HG02763 (cell line): ENCODE measurements around the gene HOXD12.

Source experiments
- ATAC-seq: cut with Tn5 transposase; IDR thresholded peaks from one replicate; pipeline ENCODE4 v1.9.1; 2021; ENCODE audit warnings: mild to moderate bottlenecking, moderate library complexity; ENCODE audit not compliant: unreplicated experiment

Gene HOXD12

DNA sequence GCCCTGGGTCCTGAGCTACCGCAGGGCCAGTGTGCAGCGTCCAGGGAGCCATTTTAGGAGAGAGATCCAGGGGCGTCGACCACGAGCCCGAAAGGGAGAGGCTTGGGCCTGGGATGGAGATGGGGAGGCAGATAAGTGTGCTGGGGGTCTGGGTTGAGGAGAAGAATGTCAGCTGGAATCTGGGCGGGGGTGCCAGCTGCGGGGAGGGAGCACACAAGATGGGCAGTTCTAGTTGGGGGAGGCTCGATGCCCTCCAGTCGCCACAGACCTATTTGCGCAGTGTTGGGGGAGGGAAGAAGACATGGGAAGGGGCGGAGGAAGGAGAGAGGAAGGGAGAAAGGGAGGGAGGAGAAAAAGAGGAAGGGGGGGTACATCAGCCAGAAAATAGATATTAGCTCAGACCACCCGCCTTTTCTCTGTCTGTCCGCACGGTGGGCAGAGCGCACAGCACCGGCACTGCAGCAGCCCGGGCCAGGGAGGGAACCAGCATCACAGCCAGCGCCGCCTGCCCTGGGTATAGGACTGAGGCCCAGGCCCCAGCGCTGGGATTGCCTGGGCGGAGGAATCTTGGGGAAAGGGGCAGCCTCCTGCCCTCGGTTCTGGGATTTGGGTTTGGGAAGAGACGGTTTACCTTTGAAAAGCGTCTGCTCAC, 5.6 kb downstream of the HOXD12 start:
- ATAC-seq = no peak

GRCh38 chr2:176105730-176106580, 6.4 kb downstream of the HOXD12 start:
- ATAC-seq = no peak

DNA sequence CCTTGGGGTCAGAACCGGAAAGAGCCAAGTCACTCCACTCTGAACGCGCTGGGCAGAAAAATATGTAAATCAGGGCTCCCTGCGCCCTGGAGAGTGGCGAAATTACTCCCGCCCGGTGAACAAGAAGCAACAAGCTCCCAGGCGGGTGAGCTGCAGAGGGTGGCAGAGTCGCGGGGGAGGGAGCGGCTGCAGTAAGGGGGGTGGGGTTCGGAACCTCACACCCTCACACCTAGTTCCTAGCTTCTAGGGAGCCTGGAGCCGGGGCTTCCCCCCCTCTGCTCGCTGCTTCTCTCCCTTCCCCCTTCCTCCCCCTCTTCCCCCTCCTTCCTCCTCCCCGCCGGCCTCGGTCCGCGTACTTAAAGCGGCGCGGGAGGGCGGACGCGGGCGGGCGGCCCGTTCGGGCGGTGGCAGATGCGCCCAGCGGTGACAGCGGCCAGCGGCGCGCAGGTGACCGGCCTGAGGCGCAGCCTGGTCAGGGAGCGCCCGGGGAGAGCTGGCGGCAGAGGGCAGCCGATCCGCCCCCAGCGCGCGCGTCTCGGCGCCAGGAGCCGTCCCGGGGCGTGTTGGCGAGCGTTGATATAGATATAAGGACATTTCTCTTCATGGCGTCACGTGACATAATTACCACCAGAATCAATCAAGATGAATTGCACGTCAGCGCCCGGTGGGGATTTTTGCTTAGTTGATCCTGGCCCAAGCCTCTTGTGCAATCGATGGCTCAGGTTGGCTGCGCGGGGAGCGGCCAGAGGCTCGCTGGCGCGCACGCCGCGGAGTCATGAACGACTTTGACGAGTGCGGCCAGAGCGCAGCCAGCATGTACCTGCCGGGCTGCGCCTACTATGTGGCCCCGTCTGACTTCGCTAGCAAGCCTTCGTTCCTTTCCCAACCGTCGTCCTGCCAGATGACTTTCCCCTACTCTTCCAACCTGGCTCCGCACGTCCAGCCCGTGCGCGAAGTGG, 7.3 kb downstream of the HOXD12 start, which contains the start of gene HOXD11:
TSS of gene HOXD11 (plus strand) at position 700 of the 959 bp plus-strand sequence. CDS start at position 776, 76 bp downstream.
- ATAC-seq = no peak

DNA sequence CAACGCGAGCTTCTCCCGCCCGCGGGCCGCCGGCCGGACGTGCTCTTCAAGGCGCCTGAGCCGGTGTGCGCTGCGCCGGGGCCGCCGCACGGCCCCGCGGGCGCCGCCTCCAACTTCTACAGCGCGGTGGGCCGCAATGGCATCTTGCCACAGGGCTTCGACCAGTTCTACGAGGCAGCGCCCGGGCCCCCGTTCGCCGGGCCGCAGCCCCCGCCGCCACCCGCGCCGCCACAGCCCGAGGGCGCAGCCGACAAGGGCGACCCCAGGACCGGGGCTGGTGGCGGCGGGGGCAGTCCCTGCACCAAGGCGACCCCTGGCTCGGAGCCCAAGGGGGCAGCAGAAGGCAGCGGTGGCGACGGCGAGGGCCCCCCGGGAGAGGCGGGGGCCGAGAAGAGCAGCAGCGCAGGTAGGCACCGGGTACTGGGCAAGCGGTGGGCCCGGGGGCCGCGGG, 8.2 kb downstream of the HOXD12 start:
- ATAC-seq = no peak

DNA sequence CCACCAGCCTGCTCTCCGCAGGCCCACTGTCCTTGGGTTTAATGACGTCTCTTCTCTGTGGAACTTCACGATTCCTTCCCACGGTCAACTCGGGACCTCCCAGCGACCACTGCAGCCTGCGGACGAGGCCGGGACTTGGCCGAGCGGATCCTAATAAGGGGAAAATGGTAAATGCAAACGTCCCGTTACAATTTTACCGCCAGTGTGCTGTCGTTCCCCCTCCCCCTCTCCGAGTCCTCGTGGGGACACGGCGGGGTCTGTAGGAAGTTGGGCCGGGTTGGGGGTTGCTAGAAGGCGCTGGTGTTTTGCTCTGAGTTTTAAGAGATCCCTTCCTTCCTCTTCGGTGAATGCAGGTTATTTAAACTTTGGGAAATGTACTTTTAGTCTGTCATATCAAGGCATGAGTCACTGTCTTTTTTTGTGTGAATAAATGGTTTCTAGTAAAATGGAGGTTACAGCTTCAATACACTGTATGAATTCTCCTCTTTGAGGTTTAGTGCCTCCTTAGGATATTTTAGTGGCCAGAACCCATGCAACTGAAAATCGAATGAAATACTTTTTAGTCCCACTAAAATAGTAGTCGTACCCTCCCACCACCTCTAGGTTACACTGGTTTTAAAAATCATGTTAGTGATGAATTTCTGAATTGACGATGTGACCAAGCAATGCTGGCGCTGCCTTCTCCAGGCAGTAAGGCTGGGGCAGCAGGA, 9.8 kb downstream of the HOXD12 start:
- ATAC-seq = no peak

DNA sequence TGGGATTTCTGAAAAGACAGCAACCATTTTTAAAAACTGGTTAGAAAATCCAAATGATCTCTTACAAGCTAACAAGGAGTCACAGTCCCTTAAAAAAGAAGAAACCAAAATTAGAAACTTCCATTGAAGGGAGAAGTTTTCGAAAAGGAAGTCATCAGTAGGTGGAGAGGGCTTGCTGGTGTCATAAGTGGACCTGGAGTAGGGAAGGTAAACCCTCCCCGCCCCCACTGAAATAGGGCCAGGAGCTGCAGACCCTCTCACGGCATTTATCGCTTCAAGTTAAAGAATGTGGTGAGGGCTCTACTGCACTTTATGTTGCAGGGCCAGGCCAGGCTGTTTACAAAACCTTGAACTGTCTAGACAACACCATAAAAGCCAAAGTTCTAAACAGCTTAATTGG, 10.4 kb downstream of the HOXD12 start:
- ATAC-seq = no peak

DNA sequence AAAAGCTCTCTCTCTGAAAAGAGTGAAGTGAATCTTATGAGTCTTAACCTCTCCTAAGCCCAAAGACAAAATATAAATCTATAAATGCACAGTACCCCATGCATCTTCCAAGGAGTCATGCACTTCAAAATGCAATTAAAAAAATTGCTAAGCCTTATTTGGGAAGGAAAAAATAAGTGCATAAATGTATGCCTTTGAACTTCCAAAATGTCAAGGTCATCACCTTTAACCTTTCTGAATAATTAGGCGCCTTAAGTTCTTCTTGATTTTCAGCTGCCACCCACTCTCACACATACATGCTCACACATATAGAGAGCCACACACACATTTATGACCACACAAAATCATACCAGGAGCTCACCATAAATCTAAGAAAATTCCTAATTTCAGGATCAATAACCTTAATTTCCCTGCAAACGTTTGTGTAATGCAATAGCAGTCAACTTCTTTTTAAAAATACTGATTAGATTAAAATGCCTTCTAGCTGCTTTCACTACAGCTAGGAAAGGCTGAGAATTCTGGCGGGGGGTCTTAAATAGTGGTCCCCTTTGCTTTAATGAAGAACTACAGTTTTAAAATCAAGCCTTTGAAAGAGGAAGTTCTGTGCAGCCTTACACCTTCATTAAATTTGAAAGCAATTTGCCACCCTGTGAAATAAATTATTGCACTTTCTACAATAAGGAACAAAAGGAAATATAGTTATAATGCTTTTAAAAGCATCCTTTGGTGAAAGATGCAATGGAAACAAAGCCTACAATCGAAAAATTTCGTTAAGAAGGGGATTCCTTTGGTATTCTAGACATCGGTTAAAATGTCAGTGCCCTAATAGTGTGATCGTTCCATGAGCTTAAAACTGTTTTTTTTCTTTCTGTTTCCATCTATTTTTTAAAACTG, 11.1 kb downstream of the HOXD12 start:
- no peak for ATAC-seq

GRCh38 chr2:176111309-176111663, 11.7 kb downstream of the HOXD12 start:
- ATAC-seq = no peak

- ATAC-seq = no peak
Observed at GRCh38 chr2:176111846-176112374, 12.3 kb downstream of the HOXD12 start.

DNA sequence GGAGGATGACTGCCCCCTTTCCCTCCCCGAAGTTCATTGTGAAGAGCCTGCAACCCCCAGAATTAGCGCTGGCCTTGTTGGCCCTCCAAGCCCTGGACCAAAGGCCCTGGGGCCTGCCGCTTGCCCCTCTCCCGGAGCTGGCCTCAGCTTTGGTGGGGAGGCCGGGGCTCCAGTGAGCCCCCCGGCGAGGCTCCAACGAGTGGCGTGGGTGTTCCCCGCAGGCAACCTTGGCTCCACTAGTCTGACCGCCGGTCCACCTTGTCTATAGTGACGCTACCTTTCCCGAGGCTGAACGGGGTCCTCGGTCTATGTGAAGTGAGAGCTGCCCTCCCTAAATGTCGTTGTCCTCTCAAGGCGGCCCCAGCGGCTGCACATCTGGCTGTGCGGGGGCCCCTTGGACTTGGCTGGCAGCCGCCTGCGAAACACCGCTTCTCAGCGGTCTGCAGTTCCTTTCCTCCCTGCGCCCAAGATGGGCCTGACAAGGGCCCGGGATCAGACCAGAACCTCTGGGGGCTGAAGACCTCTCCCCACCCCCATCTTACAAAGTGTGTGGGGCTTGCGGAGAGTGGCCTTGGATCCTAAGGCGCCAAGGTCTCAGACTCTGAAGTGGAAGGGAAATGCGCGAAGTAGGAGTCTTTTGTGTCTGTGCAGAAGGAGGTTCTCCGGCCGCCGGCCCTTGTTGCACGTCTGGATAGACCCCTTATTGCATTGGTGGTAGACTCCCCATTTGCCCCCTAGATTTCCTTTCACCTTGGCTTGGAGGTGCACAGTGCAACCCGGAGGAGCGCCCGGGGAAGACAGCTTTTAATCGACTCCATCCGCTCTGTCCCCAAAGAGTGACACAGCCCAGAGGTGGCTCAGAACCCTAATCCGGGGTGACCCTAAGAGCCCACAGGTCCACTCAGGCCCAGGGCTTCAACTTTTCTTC, 13.0 kb downstream of the HOXD12 start:
- no peak for ATAC-seq

GRCh38 chr2:176114120-176114929, 14.7 kb downstream of the HOXD12 start:
- ATAC-seq = no peak

- ATAC-seq = no peak
Observed at GRCh38 chr2:176114930-176115625, 15.5 kb downstream of the HOXD12 start.

DNA sequence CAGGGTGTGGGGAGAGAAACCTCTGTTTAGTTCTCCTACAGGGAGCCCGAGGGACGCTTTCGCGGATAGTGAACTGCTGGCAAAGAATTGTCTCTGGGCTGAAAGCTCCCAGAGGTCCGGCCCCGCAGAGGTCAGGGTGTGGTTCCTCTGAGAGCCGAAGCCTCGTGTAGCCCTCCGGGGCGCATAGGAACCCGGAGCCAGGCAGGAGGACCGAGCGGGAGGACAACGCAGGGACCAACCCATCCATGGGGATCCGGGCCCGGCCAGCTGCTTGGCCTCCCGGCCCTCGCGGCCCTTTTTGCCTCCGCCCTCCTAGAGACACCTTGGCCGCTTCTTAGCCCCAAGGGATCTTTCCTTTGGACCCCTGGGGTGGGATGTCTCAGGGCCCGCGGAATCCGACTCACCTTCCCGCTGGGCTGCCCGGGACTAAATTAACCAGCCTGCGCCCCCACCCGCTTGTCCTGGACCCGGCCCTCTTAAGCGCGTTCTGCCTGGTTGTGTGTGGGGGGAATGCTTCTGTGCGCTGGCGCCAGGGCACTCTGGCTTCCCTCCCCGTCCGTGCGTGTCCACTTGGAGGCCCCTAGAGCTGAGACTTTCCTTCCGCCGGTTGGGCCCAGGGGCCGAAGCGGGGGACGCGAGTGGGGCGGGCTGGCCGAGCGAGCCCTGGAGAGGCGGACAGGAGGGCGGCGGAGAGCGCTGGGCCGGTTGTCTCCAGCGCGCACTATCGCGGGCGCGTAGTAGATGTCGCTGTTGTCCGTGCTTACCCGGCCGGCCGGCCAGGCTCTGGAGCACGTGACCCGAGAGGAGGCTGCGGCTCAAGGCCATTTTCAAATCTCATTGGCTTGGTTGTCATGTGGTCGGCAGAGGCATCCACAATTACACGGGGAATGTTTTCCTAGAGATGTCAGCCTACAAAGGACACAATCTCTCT, 16.6 kb downstream of the HOXD12 start, which contains the start of gene HOXD10:
TSS of gene HOXD10 (plus strand) at position 896 of the 931 bp plus-strand sequence. CDS start 56 bp downstream, outside the sequence.
- ATAC-seq = no peak

GRCh38 chr2:176117162-176117822, 17.7 kb downstream of the HOXD12 start:
- no peak for ATAC-seq

DNA sequence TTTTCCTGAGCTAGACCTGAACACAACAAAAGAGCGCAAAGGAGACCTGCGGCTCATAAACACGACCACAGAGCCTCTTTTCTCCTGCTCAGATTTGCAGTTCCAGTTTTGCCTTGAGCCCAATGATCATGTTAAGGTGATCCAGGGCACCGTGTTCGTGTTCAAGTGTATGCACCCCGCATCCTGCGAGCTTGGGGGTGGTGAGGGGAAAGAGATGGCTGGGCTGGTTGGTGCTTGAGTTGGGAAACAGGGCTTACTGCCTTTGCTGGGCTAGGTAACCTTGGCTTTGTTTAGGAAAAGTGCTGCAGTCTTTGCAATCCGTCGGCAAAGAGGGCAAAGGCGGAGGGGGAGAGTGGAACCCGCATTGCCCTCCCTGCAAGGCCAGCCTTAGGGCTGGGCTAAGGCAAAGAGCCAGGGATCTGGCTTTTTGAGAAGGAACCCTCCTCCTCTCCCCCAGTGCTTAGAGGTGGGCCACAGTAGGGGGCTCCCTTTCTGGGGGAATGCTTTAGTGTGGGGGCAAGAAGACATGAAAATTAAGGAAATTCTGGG, 18.3 kb downstream of the HOXD12 start:
- ATAC-seq = no peak
